Measurements from ENCODE around the gene PSMA1.

The PSMA1 gene

GRCh38 chr11:14458377-14458776 is 61.8 kb downstream of the PSMA1 start:
- Histone ChIP-seq H3K79me2 (ENCODE audit: insufficient read depth, low read length) (no peaks in the 10 kb centered on the region), H4K20me1 (ENCODE audit: insufficient read depth, low read length) (no peaks in the 10 kb centered on the region), H2AFZ (ENCODE audit: low read depth, low read length) (no peak overlapping the region), H3K27ac (ENCODE audit: low read length) (no peak overlapping the region), H3K4me3 (ENCODE audit: low read depth in 1 of 2, low read length in 2 of 2) (no peak overlapping the region), H3K9ac (ENCODE audit: low read depth, low read length) (no peak overlapping the region), H3K4me1 (ENCODE audit: insufficient read depth, low read length) (peaks cover 3% of the 10 kb centered on the region; the same call in 1 of the 2 replicates), H3K9me3 (ENCODE audit: insufficient read depth, low read length, severe bottlenecking) (no peaks in the 10 kb centered on the region), H3K4me2 (ENCODE audit: insufficient read depth, low read length) (no peak overlapping the region), H3K27me3 (ENCODE audit: insufficient read depth, low read length, poor library complexity) (no peaks in the 10 kb centered on the region), H3K36me3 (ENCODE audit: insufficient read depth, low read length) (peaks cover 73% of the 10 kb centered on the region)
- TF ChIP-seq CTCF (IDR thresholded peaks at IDR 0.05; ENCODE audit: borderline replicate concordance, extremely low read depth, low read length, poor library complexity, severe bottlenecking): no peak
- no peak for TF ChIP-seq EZH2 (IDR thresholded peaks at IDR 0.05; ENCODE audit: borderline replicate concordance, low read depth, low read length, severe bottlenecking)
- DNase-seq (no peak), ATAC-seq (ENCODE audit: insufficient read depth, low read depth) (no peak)

GRCh38 chr11:14455648-14456430 is 64.3 kb downstream of the PSMA1 start:
- Histone ChIP-seq H3K36me3 (ENCODE audit: insufficient read depth, low read length) (peaks cover 51% of the 10 kb centered on the region), H3K4me1 (ENCODE audit: insufficient read depth, low read length) (peaks cover 3% of the 10 kb centered on the region; the same call in 1 of the 2 replicates), H2AFZ (ENCODE audit: low read depth, low read length) (no peak overlapping the region), H3K4me2 (ENCODE audit: insufficient read depth, low read length) (no peak overlapping the region), H4K20me1 (ENCODE audit: insufficient read depth, low read length) (no peaks in the 10 kb centered on the region), H3K9ac (ENCODE audit: low read depth, low read length) (no peak overlapping the region), H3K27me3 (ENCODE audit: insufficient read depth, low read length, poor library complexity) (no peaks in the 10 kb centered on the region), H3K27ac (ENCODE audit: low read length) (no peak overlapping the region), H3K4me3 (ENCODE audit: low read depth in 1 of 2, low read length in 2 of 2) (no peak overlapping the region), H3K79me2 (ENCODE audit: insufficient read depth, low read length) (no peaks in the 10 kb centered on the region), H3K9me3 (ENCODE audit: insufficient read depth, low read length, severe bottlenecking) (no peaks in the 10 kb centered on the region)
- ATAC-seq (ENCODE audit: insufficient read depth, low read depth) (peak; percentile 6; the same call in 1 of the 3 replicates), DNase-seq (no peak)
- TF ChIP-seq EZH2 (IDR thresholded peaks at IDR 0.05; ENCODE audit: borderline replicate concordance, low read depth, low read length, severe bottlenecking) (no peak), CTCF (IDR thresholded peaks at IDR 0.05; ENCODE audit: borderline replicate concordance, extremely low read depth, low read length, poor library complexity, severe bottlenecking) (no peak)
